MM.1S (cell line): ENCODE results near the gene STK32C.

Experiments used
- EZH2phosphoT487 ChIP-seq: fragments of 300-600 bp; sonication (generic); IDR thresholded peaks from 2 replicates; pipeline ENCODE4 v1.6.1; 2018; ENCODE audit warnings: antibody characterized with exemption, low read length
- TF ChIP-seq, protein P1 (sequence below): fragments of 300-600 bp; sonication (generic); IDR thresholded peaks from 2 replicates; pipeline ENCODE4 v1.5.1; 2016; ENCODE audit warnings: antibody characterized with exemption, low read length, mixed read lengths

DNA sequence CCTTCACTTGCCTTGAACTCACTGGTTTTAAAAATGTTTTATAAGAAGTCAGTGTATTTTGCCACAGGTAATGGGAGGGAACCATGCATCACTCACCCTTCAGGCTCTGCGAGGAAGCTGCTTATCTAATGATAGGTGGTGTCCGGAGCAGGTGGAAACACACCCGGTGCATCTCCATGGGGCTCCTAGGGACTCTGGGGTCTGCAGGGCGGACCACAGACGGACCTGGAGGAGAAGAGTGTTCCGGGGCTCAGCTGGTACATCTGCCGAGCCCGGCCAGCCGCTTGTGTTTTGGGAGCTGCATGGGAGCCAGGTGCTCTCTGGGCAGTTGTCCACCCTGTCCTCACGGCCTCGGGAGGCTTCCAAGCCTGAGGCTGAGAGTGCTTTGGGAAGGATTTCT lies 31.5 kb upstream of the STK32C start:
- TF ChIP-seq EZH2phosphoT487: no peak
- TF ChIP-seq, protein P1, sequence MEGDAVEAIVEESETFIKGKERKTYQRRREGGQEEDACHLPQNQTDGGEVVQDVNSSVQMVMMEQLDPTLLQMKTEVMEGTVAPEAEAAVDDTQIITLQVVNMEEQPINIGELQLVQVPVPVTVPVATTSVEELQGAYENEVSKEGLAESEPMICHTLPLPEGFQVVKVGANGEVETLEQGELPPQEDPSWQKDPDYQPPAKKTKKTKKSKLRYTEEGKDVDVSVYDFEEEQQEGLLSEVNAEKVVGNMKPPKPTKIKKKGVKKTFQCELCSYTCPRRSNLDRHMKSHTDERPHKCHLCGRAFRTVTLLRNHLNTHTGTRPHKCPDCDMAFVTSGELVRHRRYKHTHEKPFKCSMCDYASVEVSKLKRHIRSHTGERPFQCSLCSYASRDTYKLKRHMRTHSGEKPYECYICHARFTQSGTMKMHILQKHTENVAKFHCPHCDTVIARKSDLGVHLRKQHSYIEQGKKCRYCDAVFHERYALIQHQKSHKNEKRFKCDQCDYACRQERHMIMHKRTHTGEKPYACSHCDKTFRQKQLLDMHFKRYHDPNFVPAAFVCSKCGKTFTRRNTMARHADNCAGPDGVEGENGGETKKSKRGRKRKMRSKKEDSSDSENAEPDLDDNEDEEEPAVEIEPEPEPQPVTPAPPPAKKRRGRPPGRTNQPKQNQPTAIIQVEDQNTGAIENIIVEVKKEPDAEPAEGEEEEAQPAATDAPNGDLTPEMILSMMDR: no peak
